HFF-Myc (cell line): ENCODE results near the gene CDH4.

Experiments
- DNase-seq: peaks from one replicate; pipeline ENCODE4 v3.0.0-alpha.2; 2011; ENCODE audit warnings: low read depth; ENCODE audit errors: extremely low read depth
- H3K4me3 ChIP-seq: replicated peaks from 2 replicates; pipeline ENCODE4 v1.5.1; 2011; ENCODE audit warnings: low read depth, mild to moderate bottlenecking, control low read depth, low read length
- TF ChIP-seq, protein P1 (sequence below): IDR thresholded peaks from 2 replicates; pipeline ENCODE4 v1.5.1; 2012; ENCODE audit warnings: mild to moderate bottlenecking, low read depth, low read length, control low read depth; ENCODE audit errors: missing control alignments

CDH4 gene

GRCh38 chr20:61525781-61526431, 273.8 kb downstream of the CDH4 start:
- TF ChIP-seq, protein P1, sequence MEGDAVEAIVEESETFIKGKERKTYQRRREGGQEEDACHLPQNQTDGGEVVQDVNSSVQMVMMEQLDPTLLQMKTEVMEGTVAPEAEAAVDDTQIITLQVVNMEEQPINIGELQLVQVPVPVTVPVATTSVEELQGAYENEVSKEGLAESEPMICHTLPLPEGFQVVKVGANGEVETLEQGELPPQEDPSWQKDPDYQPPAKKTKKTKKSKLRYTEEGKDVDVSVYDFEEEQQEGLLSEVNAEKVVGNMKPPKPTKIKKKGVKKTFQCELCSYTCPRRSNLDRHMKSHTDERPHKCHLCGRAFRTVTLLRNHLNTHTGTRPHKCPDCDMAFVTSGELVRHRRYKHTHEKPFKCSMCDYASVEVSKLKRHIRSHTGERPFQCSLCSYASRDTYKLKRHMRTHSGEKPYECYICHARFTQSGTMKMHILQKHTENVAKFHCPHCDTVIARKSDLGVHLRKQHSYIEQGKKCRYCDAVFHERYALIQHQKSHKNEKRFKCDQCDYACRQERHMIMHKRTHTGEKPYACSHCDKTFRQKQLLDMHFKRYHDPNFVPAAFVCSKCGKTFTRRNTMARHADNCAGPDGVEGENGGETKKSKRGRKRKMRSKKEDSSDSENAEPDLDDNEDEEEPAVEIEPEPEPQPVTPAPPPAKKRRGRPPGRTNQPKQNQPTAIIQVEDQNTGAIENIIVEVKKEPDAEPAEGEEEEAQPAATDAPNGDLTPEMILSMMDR = no peak
- DNase-seq = no peak
- H3K4me3 ChIP-seq = no peak overlapping the region

- no peak overlapping the region for H3K4me3 ChIP-seq
- DNase-seq = no peak
- TF ChIP-seq, protein P1 = no peak
These were observed 274.8 kb downstream of the CDH4 start for GRCh38 chr20:61526907-61527306.

- TF ChIP-seq, protein P1 = no peak
- no peak for DNase-seq
- H3K4me3 ChIP-seq = no peak overlapping the region
These were observed 275.6 kb downstream of the CDH4 start for GRCh38 chr20:61527626-61528025.

DNA sequence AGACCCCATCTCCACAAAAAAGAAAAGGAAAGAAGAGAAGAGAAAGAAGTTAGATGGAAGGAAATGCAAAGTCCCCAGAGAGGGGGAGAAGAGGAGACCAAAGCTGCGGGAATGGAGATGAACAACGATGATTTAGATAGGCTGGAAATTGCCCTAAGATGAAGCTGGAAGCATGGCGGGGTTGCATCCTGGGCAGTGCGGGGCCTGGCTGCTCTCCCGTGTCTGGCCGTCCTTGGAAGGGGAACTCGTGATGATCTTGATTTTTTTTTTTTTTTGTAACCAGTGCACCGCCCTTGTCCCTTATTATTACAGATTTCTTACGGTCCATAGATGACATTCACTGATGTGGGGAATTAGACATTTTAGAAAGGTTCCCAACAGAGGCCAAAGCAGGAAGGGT, 276.5 kb downstream of the CDH4 start:
- no peak overlapping the region for H3K4me3 ChIP-seq
- TF ChIP-seq, protein P1 = no peak
- no peak for DNase-seq

DNA sequence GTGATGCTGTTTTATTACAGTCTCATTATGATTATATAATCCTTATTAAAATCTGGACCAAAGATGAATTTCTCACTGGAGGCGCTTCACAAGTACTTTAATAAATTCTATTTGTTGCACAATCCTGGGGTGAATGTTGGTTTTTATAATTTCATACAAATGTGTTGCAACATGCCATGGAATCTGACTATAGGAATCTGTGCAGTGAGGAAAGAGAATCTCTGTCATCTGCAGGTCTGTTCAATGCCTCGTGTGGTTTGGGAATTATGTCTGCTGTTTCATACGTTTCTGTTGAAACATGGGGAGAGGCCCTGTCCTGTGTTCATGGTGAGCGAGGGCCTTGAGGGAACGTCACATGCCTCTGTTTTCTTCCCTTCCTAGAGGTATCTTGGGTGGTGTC, 277.3 kb downstream of the CDH4 start:
- no peak for DNase-seq
- TF ChIP-seq, protein P1 = no peak
- no peak overlapping the region for H3K4me3 ChIP-seq

- no peak overlapping the region for H3K4me3 ChIP-seq
- DNase-seq = no peak
- TF ChIP-seq, protein P1 = no peak
These were observed 279.7 kb downstream of the CDH4 start for GRCh38 chr20:61531553-61532345.
